Measurements from ENCODE around the gene IL4R. TPM values are rescaled to one million over a fixed set of nuclear protein-coding genes. Genes with fewer than 3 reads are reported as not detected.

Gene IL4R
- polyA plus RNA-seq, 1 donor from 2014 or later, result 0.07 TPM

- H3K9me3 ChIP-seq (ENCODE audit: low read length), result no peaks in the 10 kb centered on the region
These were observed 7.8 kb upstream of the IL4R start for GRCh38 chr16:27305839-27306442.

GRCh38 chr16:27308792-27309191 is 5.0 kb upstream of the IL4R start:
- Histone ChIP-seq H2AFZ (ENCODE audit: low read depth, low read length) (no peak overlapping the region), H3K9me2 (ENCODE audit: insufficient read depth, low read length) (no peaks in the 10 kb centered on the region), H3K4me3 (ENCODE audit: low read length) (no peak overlapping the region), H3K79me2 (replicated peaks; ENCODE audit: insufficient read depth, low read length) (no peaks in the 10 kb centered on the region), H3K27me3 (ENCODE audit: insufficient read depth, low read depth, low read length) (peaks cover 14% of the 10 kb centered on the region), H4K20me1 (ENCODE audit: insufficient read depth) (no peaks in the 10 kb centered on the region), H3K9ac (ENCODE audit: low read length) (no peak overlapping the region), H3K36me3 (ENCODE audit: insufficient read depth, low read length) (no peaks in the 10 kb centered on the region), H3F3A (ENCODE audit: insufficient read depth, low read length, poor library complexity, severe bottlenecking) (no peaks in the 10 kb centered on the region), H3K9me3 (ENCODE audit: low read length) (no peaks in the 10 kb centered on the region), H3K4me2 (ENCODE audit: low read length) (no peak overlapping the region), H3K27ac (ENCODE audit: low read length) (no peak overlapping the region)
- TF ChIP-seq EP300 (conservative IDR thresholded peaks at IDR 0.05; ENCODE audit: poor library complexity, severe bottlenecking) (no peak), TAF1 (IDR thresholded peaks at IDR 0.05; ENCODE audit: low read depth) (no peak), POLR2AphosphoS5 (IDR thresholded peaks at IDR 0.05) (no peak), REST (IDR thresholded peaks at IDR 0.05; ENCODE audit: borderline replicate concordance) (no peak), EZH2 (IDR thresholded peaks at IDR 0.05; ENCODE audit: borderline replicate concordance, insufficient read depth, low read length, poor library complexity, severe bottlenecking) (no peak), SMC3 (conservative IDR thresholded peaks at IDR 0.05; ENCODE audit: poor library complexity) (no peak), MXI1 (conservative IDR thresholded peaks at IDR 0.05; ENCODE audit: poor library complexity, severe bottlenecking) (no peak)

More at GRCh38 chr16:27305839-27306442, 7.8 kb upstream of the IL4R start:
- Histone ChIP-seq H4K20me1 (ENCODE audit: insufficient read depth) (no peaks in the 10 kb centered on the region), H3K27me3 (ENCODE audit: insufficient read depth, low read depth, low read length) (no peaks in the 10 kb centered on the region), H3F3A (ENCODE audit: insufficient read depth, low read length, poor library complexity, severe bottlenecking) (no peaks in the 10 kb centered on the region), H3K79me2 (replicated peaks; ENCODE audit: insufficient read depth, low read length) (no peaks in the 10 kb centered on the region), H3K4me2 (ENCODE audit: low read length) (no peak overlapping the region), H3K36me3 (ENCODE audit: insufficient read depth, low read length) (no peaks in the 10 kb centered on the region), H3K9ac (ENCODE audit: low read length) (no peak overlapping the region), H3K4me3 (ENCODE audit: low read length) (no peak overlapping the region), H2AFZ (ENCODE audit: low read depth, low read length) (no peak overlapping the region), H3K9me2 (ENCODE audit: insufficient read depth, low read length) (no peaks in the 10 kb centered on the region), H3K27ac (ENCODE audit: low read length) (no peak overlapping the region)
- TF ChIP-seq MXI1 (conservative IDR thresholded peaks at IDR 0.05; ENCODE audit: poor library complexity, severe bottlenecking), result no peak
- no peak for TF ChIP-seq TAF1 (IDR thresholded peaks at IDR 0.05; ENCODE audit: low read depth)
- TF ChIP-seq CTCF (IDR thresholded peaks at IDR 0.05; ENCODE audit: poor library complexity, severe bottlenecking), result no peak
- no peak for TF ChIP-seq EP300 (conservative IDR thresholded peaks at IDR 0.05; ENCODE audit: poor library complexity, severe bottlenecking)
- TF ChIP-seq POLR2AphosphoS5 (IDR thresholded peaks at IDR 0.05), result no peak
- no peak for TF ChIP-seq EZH2 (IDR thresholded peaks at IDR 0.05; ENCODE audit: borderline replicate concordance, insufficient read depth, low read length, poor library complexity, severe bottlenecking)
- TF ChIP-seq RAD21 (conservative IDR thresholded peaks at IDR 0.05), result no peak
- no peak for TF ChIP-seq REST (IDR thresholded peaks at IDR 0.05; ENCODE audit: borderline replicate concordance)
